Measurements from ENCODE around the gene LCN1. TPM values are rescaled to one million over a fixed set of nuclear protein-coding genes. Genes with fewer than 3 reads are reported as not detected.

The LCN1 gene
- total and polyA plus RNA-seq, 2 experiments from 2014 or later: 0.27 TPM; not detected in 1

GRCh38 chr9:135552698-135553171, 31.5 kb downstream of the LCN1 start (continued):
- no peak for TF ChIP-seq REST (IDR thresholded peaks at IDR 0.05; ENCODE audit: unreplicated experiment)

GRCh38 chr9:135554718-135555117, 33.5 kb downstream of the LCN1 start:
- Mint-ChIP-seq H3K4me1 (no peaks in the 10 kb centered on the region), H3K27ac (no peak overlapping the region), H3K9me3 (peaks cover 5% of the 10 kb centered on the region; the same call in 1 of the 3 replicates), H3K4me3 (no peak overlapping the region), H3K27me3 (ENCODE audit: insufficient read depth, low read depth, poor library complexity) (no peaks in the 10 kb centered on the region), H3K36me3 (ENCODE audit: low read depth) (no peaks in the 10 kb centered on the region; the same call in 2 of the 3 replicates)
- no peaks in the 10 kb centered on the region for H3F3A ChIP-seq (replicated peaks; ENCODE audit: low read depth)
- H4K20me1 ChIP-seq (replicated peaks; ENCODE audit: insufficient read depth): no peaks in the 10 kb centered on the region
- H3K4me2 ChIP-seq: no peak overlapping the region
- H3K4me3 ChIP-seq: no peak overlapping the region
- ATAC-seq (no peak), DNase-seq (ENCODE audit: low spot score) (no peak)
- H3K4me1 ChIP-seq (ENCODE audit: insufficient read depth): no peaks in the 10 kb centered on the region; the same call in 1 of the 2 replicates
- H2AFZ ChIP-seq: no peak overlapping the region
- H3K9me2 ChIP-seq (ENCODE audit: insufficient read depth): 0 out of 2 replicates have a peak, but pooled peaks cover 2% of the 10 kb centered on the region
- no peaks in the 10 kb centered on the region for H3K27me3 ChIP-seq (ENCODE audit: insufficient read depth)
- no peaks in the 10 kb centered on the region for H3K79me2 ChIP-seq (replicated peaks; ENCODE audit: insufficient read depth)
- H3K27ac ChIP-seq (ENCODE audit: low read depth): no peak overlapping the region
- no peaks in the 10 kb centered on the region for H3K36me3 ChIP-seq (ENCODE audit: insufficient read depth)
- TF ChIP-seq CREB1 (CRISPR knock-in tag; IDR thresholded peaks at IDR 0.05; ENCODE audit: low read depth) (no peak), ETS1 (IDR thresholded peaks at IDR 0.05) (no peak), ZNF462 (CRISPR knock-in tag; IDR thresholded peaks at IDR 0.05) (no peak), NANOG (IDR thresholded peaks at IDR 0.05; ENCODE audit: borderline replicate concordance) (no peak), ZNF331 (CRISPR knock-in tag; IDR thresholded peaks at IDR 0.05; ENCODE audit: low read depth) (no peak), ZNF114 (CRISPR knock-in tag; IDR thresholded peaks at IDR 0.05) (no peak), EZH2 (IDR thresholded peaks at IDR 0.05; ENCODE audit: low read depth, unreplicated experiment) (no peak), POLR2AphosphoS5 (IDR thresholded peaks at IDR 0.05; ENCODE audit: low read depth) (no peak), STAT1 (IDR thresholded peaks at IDR 0.05; ENCODE audit: unreplicated experiment) (no peak), REST (IDR thresholded peaks at IDR 0.05; ENCODE audit: unreplicated experiment) (no peak), EZH2phosphoT487 (IDR thresholded peaks at IDR 0.05; ENCODE audit: unreplicated experiment) (no peak)

Measured in GM23338 (cell line).